Effector CD4-positive, alpha-beta T cell (primary cell): Measurements from ENCODE around the gene TRAPPC2.

Experiments
- DNase-seq: peaks from one replicate; pipeline ENCODE4 v3.0.0-alpha.2; 2020

TRAPPC2 gene

DNA sequence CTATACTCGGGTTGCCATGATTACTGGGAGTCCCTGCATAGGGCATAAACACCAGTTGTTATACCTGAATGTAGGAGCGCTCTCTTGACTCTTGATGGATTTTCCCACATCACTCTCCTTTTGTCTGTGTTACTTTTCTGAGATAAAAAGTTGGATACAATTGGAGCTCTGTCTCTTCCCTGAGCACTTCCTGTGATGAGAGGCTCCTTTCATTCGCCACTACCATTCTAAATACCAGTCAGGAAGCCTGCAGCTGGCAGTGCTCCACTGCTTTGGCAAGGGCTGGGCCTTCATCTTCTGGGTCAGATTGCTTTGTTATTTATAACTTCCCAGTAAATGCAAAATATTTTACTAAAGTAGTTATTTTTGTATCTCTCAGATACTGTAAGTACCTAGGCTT is 67.6 kb downstream of the TRAPPC2 start:
- no peak for DNase-seq

DNA sequence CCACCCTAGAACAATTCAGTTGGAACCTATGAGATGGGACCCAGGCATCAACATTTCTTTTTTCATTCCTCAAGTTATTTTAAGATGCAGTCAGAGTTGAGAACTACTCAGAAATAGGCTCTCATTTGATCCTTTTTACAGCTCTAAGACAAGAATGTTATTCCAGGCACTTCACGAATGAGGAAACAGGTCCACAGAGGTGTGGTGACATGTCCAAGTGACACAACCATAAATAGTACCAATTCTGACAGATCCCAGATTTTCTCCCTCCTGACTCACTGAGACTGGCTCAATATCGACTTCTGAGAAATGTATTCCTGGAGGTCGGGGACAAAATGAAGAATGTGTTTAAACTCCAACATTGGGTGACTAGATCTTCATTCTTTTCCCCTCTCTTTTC is 70.4 kb downstream of the TRAPPC2 start:
- no peak for DNase-seq

DNA sequence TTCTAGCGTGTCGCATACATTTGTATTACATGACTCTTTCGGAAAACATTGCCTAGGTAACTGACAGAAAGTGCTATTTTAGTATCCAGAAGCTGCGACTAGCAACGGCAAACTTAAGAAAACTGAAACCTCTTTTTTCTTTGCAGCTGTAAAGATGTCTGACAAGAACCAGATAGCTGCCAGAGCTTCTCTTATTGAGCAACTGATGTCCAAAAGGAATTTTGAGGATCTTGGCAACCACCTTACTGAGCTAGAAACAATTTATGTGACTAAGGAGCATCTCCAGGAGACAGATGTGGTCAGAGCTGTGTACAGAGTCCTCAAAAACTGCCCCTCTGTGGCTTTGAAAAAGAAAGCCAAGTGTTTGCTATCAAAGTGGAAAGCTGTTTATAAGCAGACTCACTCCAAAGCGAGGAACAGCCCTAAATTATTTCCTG is 72.0 kb downstream of the TRAPPC2 start:
- DNase-seq: no peak
